Keratinocyte (primary cell): ENCODE results near the gene METTL3. TPM values are rescaled to one million over a fixed set of nuclear protein-coding genes. Genes with fewer than 3 reads are reported as not detected.

Source experiments
- DNase-seq: peaks from one replicate; pipeline ENCODE4 v3.0.0-alpha.2; 2011; ENCODE audit warnings: low read depth, missing footprints, low spot score
- FAIRE-seq: peaks from 2 replicates; lab custom pipeline; 2011; peaks lifted over from hg19 to GRCh38; lab: Jason Lieb, UNC
- H2AFZ ChIP-seq: 2 replicates; pipeline ENCODE4 v1.6.0; 2012; ENCODE audit warnings: low read length, control low read depth, inconsistent platforms; ENCODE audit not compliant: control insufficient read depth
- H3K27ac ChIP-seq: 2 replicates; pipeline ENCODE4 v1.5.1; 2011; ENCODE audit warnings: low read length; ENCODE audit not compliant: control insufficient read depth, insufficient read depth
- H3K27me3 ChIP-seq: 3 replicates; pipeline ENCODE4 v1.6.0; 2011; ENCODE audit warnings: low read length; ENCODE audit not compliant: control insufficient read depth, insufficient read depth; ENCODE audit errors: extremely low read depth
- H3K36me3 ChIP-seq, 2 experiments: 2 replicates in 1 of 2; 3 replicates in 1 of 2; pipeline ENCODE4 v1.5.1; 2011; ENCODE audit warnings: low read length in 2 of 2, mild to moderate bottlenecking in 1 of 2; ENCODE audit not compliant: control insufficient read depth in 2 of 2, insufficient read depth in 2 of 2; ENCODE audit errors: extremely low read depth in 1 of 2
- H3K4me1 ChIP-seq: 3 replicates; pipeline ENCODE4 v1.5.1; 2011; ENCODE audit warnings: low read length; ENCODE audit not compliant: control insufficient read depth, insufficient read depth; ENCODE audit errors: extremely low read depth
- H3K4me2 ChIP-seq: 3 replicates; pipeline ENCODE4 v1.6.0; 2011; ENCODE audit warnings: low read depth, low read length; ENCODE audit not compliant: control insufficient read depth, insufficient read depth; ENCODE audit errors: extremely low read depth
- H3K4me3 ChIP-seq, 3 experiments: fragments of 200-600 bp in 1 of 3; sonication (generic) in 1 of 3; 2 replicates in 2 of 3; 3 replicates in 1 of 3; pipeline ENCODE4 v1.5.1; 2011 to 2016; ENCODE audit warnings: low read length in 3 of 3, mild to moderate bottlenecking in 3 of 3, control low read depth in 2 of 3, inconsistent platforms in 1 of 3, low read depth in 1 of 3, mixed read lengths in 1 of 3, mixed run types in 1 of 3, moderate library complexity in 1 of 3; ENCODE audit not compliant: control insufficient read depth in 2 of 3, insufficient read depth in 2 of 3; ENCODE audit errors: extremely low read depth in 1 of 3
- H3K79me2 ChIP-seq: 2 replicates; pipeline ENCODE4 v1.6.0; 2012; ENCODE audit warnings: low read length; ENCODE audit not compliant: control insufficient read depth, insufficient read depth
- H3K9ac ChIP-seq: 3 replicates; pipeline ENCODE4 v1.6.0; 2011; ENCODE audit warnings: low read length; ENCODE audit not compliant: control insufficient read depth, insufficient read depth; ENCODE audit errors: extremely low read depth
- H3K9me1 ChIP-seq: 3 replicates; pipeline ENCODE4 v1.6.0; 2011; ENCODE audit warnings: low read length; ENCODE audit not compliant: control insufficient read depth, insufficient read depth; ENCODE audit errors: extremely low read depth
- H3K9me3 ChIP-seq: 2 replicates; pipeline ENCODE4 v1.5.1; 2012; ENCODE audit warnings: low read depth, low read length; ENCODE audit not compliant: control insufficient read depth
- H4K20me1 ChIP-seq: 3 replicates; pipeline ENCODE4 v1.6.0; 2011; ENCODE audit warnings: low read length; ENCODE audit not compliant: control insufficient read depth, insufficient read depth; ENCODE audit errors: extremely low read depth
- EZH2 ChIP-seq: IDR thresholded peaks from one replicate; pipeline ENCODE4 v1.6.1; 2012; ENCODE audit warnings: inconsistent platforms, mild to moderate bottlenecking, low read length, moderate library complexity
- dilution Hi-C: fragments of 300-500 bp; cut with MboI; formaldehyde crosslinking; loops from one replicate; pipeline ENCODE4 v1.7.0; 2020; ENCODE audit warnings: low sequenced_read_pairs; ENCODE audit not compliant: extremely low pct_ligation_motif_present
- polyA plus RNA-seq, 5 experiments: library from polyadenylated mRNA; depleted of rRNA in 3 of 5; stranded (reverse) in 3 of 5; stranded (forward) in 1 of 5; unstranded in 1 of 5; fragments of >200 nt; gene quantifications; 1 replicate in 1 of 5; 2 replicates in 3 of 5; 3 replicates in 1 of 5; pipeline versions ENCODE4 v1.2.1 to v1.2.3, GENCODE V29; 2011 to 2012; ENCODE audit warnings: missing spikeins in 2 of 5, low read depth in 1 of 5, low replicate concordance in 1 of 5
- TF ChIP-seq, protein P1 (sequence below), 3 experiments: IDR thresholded peaks in 1 of 3; conservative IDR thresholded peaks in 1 of 3; optimal IDR thresholded peaks in 1 of 3; 2 replicates in 2 of 3; 3 replicates in 1 of 3; pipeline versions ENCODE3 to v1.5.1; 2011; ENCODE audit warnings: low read length in 3 of 3, mild to moderate bottlenecking in 3 of 3, moderate library complexity in 2 of 3, control low read depth in 1 of 3, inconsistent platforms in 1 of 3; ENCODE audit not compliant: insufficient read depth in 2 of 3; ENCODE audit errors: extremely low read depth in 1 of 3

METTL3 gene
- polyA plus RNA-seq, 1 donor (not counting 4 experiments of a cell fraction or from before 2014, with no cell fraction given) = 99.7 TPM

DNA sequence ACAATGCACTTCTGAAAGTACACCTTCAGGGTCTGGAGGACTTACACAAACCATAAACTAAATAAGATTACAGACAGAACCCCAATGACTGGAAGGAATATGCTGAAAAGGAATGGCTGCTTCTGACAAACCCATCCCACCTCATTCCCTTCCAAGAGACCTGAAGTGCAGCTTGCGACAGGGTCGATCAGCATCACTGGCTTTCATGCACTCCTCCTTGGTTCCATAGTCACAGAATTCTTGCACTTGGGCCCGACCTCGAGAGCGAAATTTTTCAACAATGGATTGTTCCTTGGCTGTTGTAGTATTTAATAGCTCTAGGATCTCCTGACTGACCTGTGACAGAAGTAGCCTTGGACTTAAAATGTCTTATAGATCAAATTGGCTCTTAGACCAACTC lies 9.6 kb downstream of the METTL3 start:
- no peak overlapping the region for H3K27ac ChIP-seq
- H3K79me2 ChIP-seq = peaks cover 26% of the 10 kb centered on the region
- H3K9me3 ChIP-seq = no peaks in the 10 kb centered on the region
- FAIRE-seq = no peak
- DNase-seq = no peak
- peaks cover 22 to 39% of the 10 kb centered on the region in 2 experiments for H3K36me3 ChIP-seq
- H3K9ac ChIP-seq = no peak overlapping the region
- dilution Hi-C loops = no loop called here
- H2AFZ ChIP-seq = no peak overlapping the region
- H4K20me1 ChIP-seq = no peaks in the 10 kb centered on the region
- H3K4me3 ChIP-seq = no peak overlapping the region
- no peaks in the 10 kb centered on the region for H3K9me1 ChIP-seq
- no peak for TF ChIP-seq EZH2
- TF ChIP-seq, protein P1, sequence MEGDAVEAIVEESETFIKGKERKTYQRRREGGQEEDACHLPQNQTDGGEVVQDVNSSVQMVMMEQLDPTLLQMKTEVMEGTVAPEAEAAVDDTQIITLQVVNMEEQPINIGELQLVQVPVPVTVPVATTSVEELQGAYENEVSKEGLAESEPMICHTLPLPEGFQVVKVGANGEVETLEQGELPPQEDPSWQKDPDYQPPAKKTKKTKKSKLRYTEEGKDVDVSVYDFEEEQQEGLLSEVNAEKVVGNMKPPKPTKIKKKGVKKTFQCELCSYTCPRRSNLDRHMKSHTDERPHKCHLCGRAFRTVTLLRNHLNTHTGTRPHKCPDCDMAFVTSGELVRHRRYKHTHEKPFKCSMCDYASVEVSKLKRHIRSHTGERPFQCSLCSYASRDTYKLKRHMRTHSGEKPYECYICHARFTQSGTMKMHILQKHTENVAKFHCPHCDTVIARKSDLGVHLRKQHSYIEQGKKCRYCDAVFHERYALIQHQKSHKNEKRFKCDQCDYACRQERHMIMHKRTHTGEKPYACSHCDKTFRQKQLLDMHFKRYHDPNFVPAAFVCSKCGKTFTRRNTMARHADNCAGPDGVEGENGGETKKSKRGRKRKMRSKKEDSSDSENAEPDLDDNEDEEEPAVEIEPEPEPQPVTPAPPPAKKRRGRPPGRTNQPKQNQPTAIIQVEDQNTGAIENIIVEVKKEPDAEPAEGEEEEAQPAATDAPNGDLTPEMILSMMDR (optimal IDR thresholded peaks at IDR 0.05 in 1 of 3, IDR thresholded peaks at IDR 0.05 in 1 of 3, conservative IDR thresholded peaks at IDR 0.05 in 1 of 3; ENCODE audit: extremely low read depth in 1 of 3, insufficient read depth in 2 of 3, low read length in 3 of 3) = no peak
- no peaks in the 10 kb centered on the region for H3K4me1 ChIP-seq
- H3K4me2 ChIP-seq = no peak overlapping the region
- no peaks in the 10 kb centered on the region for H3K27me3 ChIP-seq

DNA sequence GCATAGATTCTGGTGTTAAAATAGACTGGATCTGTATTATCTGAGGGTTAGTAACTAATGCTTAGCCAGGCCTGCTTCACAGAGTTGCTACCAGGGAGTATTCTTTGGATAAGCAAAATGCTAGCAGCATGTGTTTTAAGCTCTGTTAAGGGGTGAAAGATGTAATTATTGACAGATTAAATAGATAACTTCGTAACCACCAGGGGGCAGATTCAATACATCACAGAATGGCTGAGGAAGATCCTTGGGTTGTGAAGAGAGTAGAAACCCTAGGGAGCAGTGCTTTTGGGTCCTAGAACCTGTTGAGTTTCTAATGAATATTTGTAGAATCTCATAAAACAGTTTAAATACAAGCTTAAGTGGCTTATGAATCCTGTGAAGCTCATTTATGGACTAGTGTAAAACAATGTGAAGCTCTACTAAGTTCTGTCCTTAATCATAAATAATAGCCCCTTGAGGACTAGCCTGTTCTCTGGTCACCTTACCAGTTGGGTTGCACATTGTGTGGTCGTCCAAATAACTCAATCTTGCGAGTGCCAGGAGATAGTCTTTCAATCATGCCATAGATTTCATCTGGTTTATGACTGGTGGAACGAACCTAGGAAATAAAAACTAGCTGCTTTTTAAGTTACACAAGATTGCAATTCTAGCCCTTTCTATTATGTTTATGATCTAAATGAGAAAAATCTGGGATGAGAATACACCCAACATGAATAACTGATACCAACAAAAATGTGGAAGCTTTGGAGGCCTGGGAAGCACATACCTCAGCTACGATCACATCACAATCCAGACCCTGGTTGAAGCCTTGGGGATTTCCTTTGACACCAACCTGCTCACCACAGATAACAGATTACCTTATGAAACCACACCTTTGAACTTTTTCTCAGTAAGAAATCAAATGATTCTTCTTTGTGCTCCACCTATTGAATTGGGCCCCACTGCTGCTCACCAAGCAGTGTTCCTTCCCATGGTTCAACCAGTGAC lies 12.3 kb downstream of the METTL3 start:
- H3K9me1 ChIP-seq = no peaks in the 10 kb centered on the region
- FAIRE-seq (peak; percentile 52), DNase-seq (no peak)
- no peak overlapping the region for H3K4me2 ChIP-seq
- H3K36me3 ChIP-seq = peaks cover 27 to 40% of the 10 kb centered on the region in 2 experiments
- no peaks in the 10 kb centered on the region for H3K27me3 ChIP-seq
- no peak overlapping the region for H3K27ac ChIP-seq
- H3K4me3 ChIP-seq = no peak overlapping the region
- H3K4me1 ChIP-seq = no peaks in the 10 kb centered on the region
- no peaks in the 10 kb centered on the region for H4K20me1 ChIP-seq
- dilution Hi-C loops = no loop called here
- H3K79me2 ChIP-seq = peaks cover 7% of the 10 kb centered on the region
- H3K9me3 ChIP-seq = no peaks in the 10 kb centered on the region
- no peak overlapping the region for H2AFZ ChIP-seq
- no peak for TF ChIP-seq EZH2
- TF ChIP-seq, protein P1 (optimal IDR thresholded peaks at IDR 0.05 in 1 of 3, IDR thresholded peaks at IDR 0.05 in 1 of 3, conservative IDR thresholded peaks at IDR 0.05 in 1 of 3; ENCODE audit: extremely low read depth in 1 of 3, insufficient read depth in 2 of 3, low read length in 3 of 3) = peak; percentile 28 to 58 (median 34)
- H3K9ac ChIP-seq = no peak overlapping the region
